Lung (tissue), 16 donors: Measurements from ENCODE around the gene PRPF19. TPM values are rescaled to one million over a fixed set of nuclear protein-coding genes. Genes with fewer than 3 reads are reported as not detected.

Source experiments
- ATAC-seq: fragments of 200-7000 bp; cut with Tn5 transposase; one replicate; pipeline ENCODE4 v1.9.1; 2020; ENCODE audit warnings: moderate number of reproducible peaks; ENCODE audit not compliant: insufficient read depth, low FRiP score
- DNase-seq, 3 donors: peaks; one replicate each; pipeline ENCODE4 v3.0.0-alpha.2; 2013 to 2017
- H3K27ac ChIP-seq, 2 donors: one replicate each; pipeline ENCODE4 v1.5.1; 2013; ENCODE audit warnings: mild to moderate bottlenecking in 2 of 2, moderate library complexity in 2 of 2, control low read depth in 1 of 2, inconsistent platforms in 1 of 2, low read depth in 1 of 2, low read length in 1 of 2
- H3K27me3 ChIP-seq, 3 donors: one replicate each; pipeline ENCODE4 v1.5.1; 2013; ENCODE audit warnings: low read length in 2 of 3; ENCODE audit not compliant: control insufficient read depth in 3 of 3, insufficient read depth in 3 of 3
- H3K36me3 ChIP-seq, 4 donors: one replicate each; pipeline ENCODE4 v1.5.1; 2013; ENCODE audit warnings: low read length in 4 of 4, mild to moderate bottlenecking in 1 of 4, moderate library complexity in 1 of 4; ENCODE audit not compliant: control insufficient read depth in 4 of 4, insufficient read depth in 4 of 4
- H3K4me1 ChIP-seq, 5 donors: one replicate each; pipeline ENCODE4 v1.5.1; 2013; ENCODE audit warnings: low read length in 5 of 5, mild to moderate bottlenecking in 2 of 5, moderate library complexity in 1 of 5; ENCODE audit not compliant: control insufficient read depth in 5 of 5, insufficient read depth in 5 of 5
- H3K4me3 ChIP-seq: one replicate; pipeline ENCODE4 v1.5.1; 2013; ENCODE audit warnings: mild to moderate bottlenecking, control low read depth, moderate library complexity
- H3K9ac ChIP-seq, 2 donors: one replicate each; pipeline ENCODE4 v1.5.1; 2013; ENCODE audit warnings: low read length in 2 of 2, control low read depth in 1 of 2; ENCODE audit not compliant: insufficient read depth in 1 of 2
- H3K9me3 ChIP-seq, 4 donors: one replicate each; pipeline ENCODE4 v1.5.1; 2013; ENCODE audit warnings: low read length in 3 of 4, mild to moderate bottlenecking in 1 of 4, moderate library complexity in 1 of 4; ENCODE audit not compliant: control insufficient read depth in 4 of 4, insufficient read depth in 3 of 4
- CTCF ChIP-seq: IDR thresholded peaks from 2 replicates; pipeline ENCODE4 v1.5.1; 2012; ENCODE audit warnings: mild to moderate bottlenecking; ENCODE audit errors: control extremely low read depth, extremely low read depth
- WGBS, 2 donors: extraction: QIAGEN DNeasy Blood & Tissue Kit; methylation state at CpG; one replicate each; pipeline ENCODE4 v1.1.7; 2013; 5-methylcytosine and 5-hydroxymethylcytosine counted together
- long read RNA-seq, 5 donors: transcript quantifications; one replicate each; lab custom pipeline, GENCODE V29; 2026
- polyA plus RNA-seq, 2 donors: library from polyadenylated mRNA; stranded (reverse); fragments of 200-250 nt; gene quantifications; one replicate each; pipeline ENCODE4 v1.2.1, GENCODE V29; 2013
- total RNA-seq, 2 donors: library from RNA; depleted of rRNA in 1 of 2; stranded (reverse); fragments of >200 nt in 1 of 2; gene quantifications; one replicate each; pipeline ENCODE4 v1.2.1, GENCODE V29; 2014 to 2021
- donor health status: control.
- donor health status: control.
- donor health status: Bipolar disorder and iron deficiency.
- donor health status: healthy.
- donor health status: DM: yes; HTN: yes; CAD: no.

PRPF19 gene
- total RNA-seq (10 to 100 TPM; 49.0 to 70.6 TPM), polyA plus RNA-seq (10 to 100 TPM; 59.8 to 79.0 TPM)
- long read RNA-seq, donor 1, transcript PRPF19-201 (16 exons, 2,157 nt), result major isoform, 17 of 24 reads
- long read RNA-seq, donor 1, partial matches to known transcripts, result 7 of 24 reads
- long read RNA-seq, donor 1, other reads (novel, unspliced or antisense), result 0 of 24 reads
- long read RNA-seq, donor 2, partial matches to known transcripts, result 6 of 10 reads
- long read RNA-seq, donor 2, other reads (novel, unspliced or antisense), result 0 of 10 reads
- long read RNA-seq, donor 3, transcript PRPF19-201 (16 exons, 2,157 nt), result major isoform, 10 of 10 reads
- long read RNA-seq, donor 3, partial matches to known transcripts, result 0 of 10 reads
- long read RNA-seq, donor 3, other reads (novel, unspliced or antisense), result 0 of 10 reads
- long read RNA-seq, donor 4, transcript PRPF19-201 (16 exons, 2,157 nt), result major isoform, 5 of 18 reads
- long read RNA-seq, donor 4, partial matches to known transcripts, result 13 of 18 reads
- long read RNA-seq, donor 4, other reads (novel, unspliced or antisense), result 0 of 18 reads
- long read RNA-seq, donor 5, transcript PRPF19-201 (16 exons, 2,157 nt), result major isoform, 26 of 83 reads
- long read RNA-seq, donor 5, partial matches to known transcripts, result 57 of 83 reads
- long read RNA-seq, donor 5, other reads (novel, unspliced or antisense), result 0 of 83 reads

- TF ChIP-seq CTCF, result no peak
- ATAC-seq (peak; percentile 97), DNase-seq (peak; percentile 98 to 99 (median 98))
- Histone ChIP-seq H3K27me3 (no peaks in the 10 kb centered on the region), H3K4me1 (peaks cover 8 to 20% (median 10%) of the 10 kb centered on the region in 5 donors), H3K27ac (peak within 1 kb of the TSS; percentile 96 to 98), H3K36me3 (peaks cover 10 to 17% (median 15%) of the 10 kb centered on the region in 4 donors), H3K9me3 (no peaks in the 10 kb centered on the region), H3K4me3 (peak within 1 kb of the TSS; percentile 99), H3K9ac (peak within 1 kb of the TSS; percentile 89 to 92)
- WGBS, 2 donors, result 0% methylated on average over 74 to 75 of the region's 75 CpGs
Measured at GRCh38 chr11:60906132-60906972, at the start of gene PRPF19. TSS of gene PRPF19 (minus strand) at chr11:60906585. CDS start at chr11:60906382, 203 bp downstream.

- H3K9me3 ChIP-seq, result no peaks in the 10 kb centered on the region
- no peaks in the 10 kb centered on the region for H3K36me3 ChIP-seq
- no peak for TF ChIP-seq CTCF
- 32 to 39% methylated on average over 5 of the region's 5 CpGs for WGBS, 2 donors
- H3K9ac ChIP-seq, result no peak overlapping the region
- H3K4me1 ChIP-seq, result peaks cover 0 to 18% (median 4%) of the 10 kb centered on the region in 5 donors
- ATAC-seq (no peak), DNase-seq (no peak)
- no peak overlapping the region for H3K27ac ChIP-seq
- H3K4me3 ChIP-seq, result no peak overlapping the region
- H3K27me3 ChIP-seq, result no peaks in the 10 kb centered on the region
Measured at GRCh38 chr11:60955571-60955970, 49.2 kb upstream of the PRPF19 start.

- Histone ChIP-seq H3K4me3 (no peak overlapping the region), H3K9ac (no peak overlapping the region), H3K27me3 (peaks cover 0 to 4% (median 0%) of the 10 kb centered on the region in 3 donors), H3K27ac (peak overlapping the region in 1 of 2 donors; percentile 12), H3K36me3 (no peaks in the 10 kb centered on the region), H3K4me1 (peaks cover 0 to 18% (median 4%) of the 10 kb centered on the region in 5 donors), H3K9me3 (no peaks in the 10 kb centered on the region)
- ATAC-seq (no peak), DNase-seq (no peak)
- TF ChIP-seq CTCF, result no peak
- 64 to 75% methylated on average over 5 of the region's 5 CpGs for WGBS, 2 donors
Measured at GRCh38 chr11:60954421-60954820, 48.0 kb upstream of the PRPF19 start.
